HAP-1 (cell line): ENCODE measurements around the gene UTP25.
A peak's percentile ranks its signal among the peaks of the same experiment; 100 is the strongest.

ENCODE experiments used
- DNase-seq, 2 experiments: peaks; one replicate each; pipeline ENCODE4 v3.0.0-alpha.2; 2016 to 2020; ENCODE audit warnings: low spot score in 2 of 2
- H3K27me3 ChIP-seq: fragments of 250-450 bp; sonication (Bioruptor Pico); 2 replicates; pipeline ENCODE4 v1.5.1; 2020; ENCODE audit warnings: low read depth, mild to moderate bottlenecking, moderate library complexity
- H3K36me3 ChIP-seq: fragments of 250-450 bp; sonication (Bioruptor Pico); replicated peaks from 2 replicates; pipeline ENCODE4 v1.5.1; 2020; ENCODE audit warnings: mild to moderate bottlenecking
- H3K4me1 ChIP-seq: fragments of 250-450 bp; sonication (Bioruptor Pico); 2 replicates; pipeline ENCODE4 v1.5.1; 2020; ENCODE audit warnings: mild to moderate bottlenecking
- H3K4me3 ChIP-seq: fragments of 250-450 bp; sonication (Bioruptor Pico); 2 replicates; pipeline ENCODE4 v1.5.1; 2020; ENCODE audit warnings: mild to moderate bottlenecking, moderate library complexity
- H3K9me3 ChIP-seq: fragments of 250-450 bp; sonication (Bioruptor Pico); 2 replicates; pipeline ENCODE4 v1.5.1; 2020; ENCODE audit warnings: mild to moderate bottlenecking, moderate library complexity
- in situ Hi-C: fragments of 300-500 bp; cut with MboI; formaldehyde crosslinking; loops from 3 replicates; pipeline ENCODE4 v1.14.3; 2020; ENCODE audit warnings: low sequenced_read_pairs, inconsistent platforms, mixed read lengths

UTP25 gene

DNA sequence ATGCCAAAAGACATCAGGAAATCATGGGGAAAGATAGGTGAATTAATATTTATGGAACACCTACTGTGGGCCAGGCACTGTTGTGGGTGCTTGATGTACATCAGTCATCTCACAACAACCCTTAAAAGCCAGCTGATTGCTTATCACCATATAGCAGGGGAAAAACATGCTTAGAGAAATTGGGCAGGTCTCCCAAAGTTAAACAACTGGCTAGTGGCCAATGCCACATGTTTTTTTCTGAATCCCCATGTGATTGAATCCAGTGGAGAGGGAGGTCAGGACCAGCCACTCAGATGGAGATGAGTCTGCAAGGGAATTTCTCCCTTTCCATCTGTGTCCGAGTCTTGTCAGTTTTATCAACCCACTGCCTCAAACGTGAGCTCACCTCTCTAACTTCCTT, 33.5 kb downstream of the UTP25 start:
- Histone ChIP-seq H3K4me3 (no peak overlapping the region), H3K36me3 (no peaks in the 10 kb centered on the region), H3K4me1 (peaks cover 6% of the 10 kb centered on the region; the same call in 1 of the 2 replicates), H3K9me3 (no peaks in the 10 kb centered on the region; the same call in 1 of the 2 replicates), H3K27me3 (no peaks in the 10 kb centered on the region)
- in situ Hi-C loops = loop anchor here (10.0 to 25.0 kb wide), 3 partner anchors 124 to 451 kb away; no protein-coding TSS in a partner anchor
- no peak for DNase-seq

DNA sequence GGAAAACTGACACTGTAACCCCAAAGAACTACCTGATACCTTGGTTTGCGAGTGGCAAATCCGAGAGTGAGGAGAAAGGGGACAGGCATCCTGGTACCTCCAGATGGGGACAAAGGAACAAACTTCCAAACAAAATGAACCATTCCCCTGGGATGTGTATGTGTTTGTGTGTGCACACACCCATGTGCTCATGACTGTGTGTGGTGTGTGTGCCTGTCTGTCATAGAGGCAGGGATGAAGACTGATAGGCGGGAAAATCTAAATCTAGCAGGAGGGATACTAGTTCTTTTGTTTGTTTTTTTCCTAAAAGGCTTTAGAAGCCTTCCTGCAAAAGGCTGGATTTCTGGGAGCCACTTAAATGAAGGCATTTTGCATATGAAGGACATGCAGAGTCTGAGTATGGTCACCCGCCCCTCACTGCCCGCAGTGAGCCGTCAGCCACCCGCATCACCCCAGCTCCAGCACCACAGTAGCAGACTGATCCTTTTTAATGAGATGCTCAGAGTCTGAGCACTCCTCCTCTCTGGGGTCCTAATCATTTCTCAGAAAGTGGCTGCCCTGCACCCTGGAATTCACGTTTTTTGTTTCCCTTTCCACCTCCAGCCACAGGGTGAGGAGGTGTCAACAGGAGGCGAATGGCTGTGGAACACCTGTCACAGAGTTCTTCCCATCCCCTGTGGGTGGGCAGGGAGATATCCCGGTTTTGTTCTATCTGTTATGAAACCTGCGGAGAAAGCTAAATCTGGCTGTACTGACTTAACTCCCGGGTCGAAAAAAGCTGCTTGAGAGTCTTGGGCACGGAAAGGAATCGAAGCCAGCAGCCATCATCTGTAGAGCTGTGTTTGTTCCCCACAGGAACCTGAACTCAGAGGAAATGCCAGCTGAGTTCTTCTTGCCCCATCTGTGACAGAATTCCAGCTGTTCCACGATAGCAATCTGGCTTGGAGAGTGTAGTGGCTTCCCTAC, 34.9 kb downstream of the UTP25 start:
- Histone ChIP-seq H3K9me3 (no peaks in the 10 kb centered on the region; the same call in 1 of the 2 replicates), H3K27me3 (no peaks in the 10 kb centered on the region), H3K4me3 (no peak overlapping the region), H3K4me1 (peaks cover 6% of the 10 kb centered on the region; the same call in 1 of the 2 replicates), H3K36me3 (no peaks in the 10 kb centered on the region)
- in situ Hi-C loops = loop anchor here (10.0 to 25.0 kb wide), 3 partner anchors 122 to 450 kb away; no protein-coding TSS in a partner anchor
- peak; percentile 41 to 43 for DNase-seq

DNA sequence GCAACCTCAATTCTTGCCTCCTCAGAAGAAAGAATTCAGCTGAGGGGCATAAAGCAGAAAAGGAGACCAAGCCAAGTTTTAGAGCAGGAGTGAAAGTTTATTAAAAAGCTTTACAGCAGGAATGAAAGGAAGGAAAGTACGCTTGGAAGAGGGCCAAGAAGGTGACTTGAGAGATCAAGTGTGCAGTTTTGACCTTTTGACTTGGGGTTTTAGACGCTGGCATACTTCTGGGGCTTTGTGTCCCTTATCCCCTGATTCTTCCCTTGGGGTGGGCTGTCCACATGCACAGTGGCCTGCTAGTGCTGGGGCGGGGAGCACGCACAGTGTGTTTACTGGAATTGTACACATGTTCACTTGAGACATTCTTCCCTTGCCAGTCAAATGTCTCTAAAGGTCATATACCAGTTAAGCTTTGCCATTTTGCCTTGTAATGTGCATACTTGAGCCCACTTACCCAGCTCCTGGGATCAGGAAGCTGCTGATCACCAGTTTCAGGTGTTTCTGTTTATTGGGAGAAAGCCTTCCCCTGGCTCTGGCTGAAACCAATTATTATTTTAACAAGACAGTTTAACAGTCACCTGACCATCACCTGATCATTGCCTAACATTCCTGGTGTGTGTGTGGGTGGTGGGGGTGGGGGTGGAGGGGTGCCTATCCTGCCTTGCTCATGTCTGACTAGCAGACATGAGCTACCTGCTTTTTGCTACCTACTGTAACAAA, 36.2 kb downstream of the UTP25 start:
- Histone ChIP-seq H3K9me3 (no peaks in the 10 kb centered on the region; the same call in 1 of the 2 replicates), H3K27me3 (no peaks in the 10 kb centered on the region), H3K4me3 (no peak overlapping the region), H3K4me1 (peaks cover 6% of the 10 kb centered on the region; the same call in 1 of the 2 replicates), H3K36me3 (no peaks in the 10 kb centered on the region)
- no peak for DNase-seq
- in situ Hi-C loops = loop anchor here (10.0 to 25.0 kb wide), 3 partner anchors 121 to 448 kb away; no protein-coding TSS in a partner anchor

GRCh38 chr1:209866201-209866600, 38.4 kb downstream of the UTP25 start:
- in situ Hi-C loops = loop anchor here (10.0 to 25.0 kb wide), 3 partner anchors 119 to 446 kb away; no protein-coding TSS in a partner anchor

DNA sequence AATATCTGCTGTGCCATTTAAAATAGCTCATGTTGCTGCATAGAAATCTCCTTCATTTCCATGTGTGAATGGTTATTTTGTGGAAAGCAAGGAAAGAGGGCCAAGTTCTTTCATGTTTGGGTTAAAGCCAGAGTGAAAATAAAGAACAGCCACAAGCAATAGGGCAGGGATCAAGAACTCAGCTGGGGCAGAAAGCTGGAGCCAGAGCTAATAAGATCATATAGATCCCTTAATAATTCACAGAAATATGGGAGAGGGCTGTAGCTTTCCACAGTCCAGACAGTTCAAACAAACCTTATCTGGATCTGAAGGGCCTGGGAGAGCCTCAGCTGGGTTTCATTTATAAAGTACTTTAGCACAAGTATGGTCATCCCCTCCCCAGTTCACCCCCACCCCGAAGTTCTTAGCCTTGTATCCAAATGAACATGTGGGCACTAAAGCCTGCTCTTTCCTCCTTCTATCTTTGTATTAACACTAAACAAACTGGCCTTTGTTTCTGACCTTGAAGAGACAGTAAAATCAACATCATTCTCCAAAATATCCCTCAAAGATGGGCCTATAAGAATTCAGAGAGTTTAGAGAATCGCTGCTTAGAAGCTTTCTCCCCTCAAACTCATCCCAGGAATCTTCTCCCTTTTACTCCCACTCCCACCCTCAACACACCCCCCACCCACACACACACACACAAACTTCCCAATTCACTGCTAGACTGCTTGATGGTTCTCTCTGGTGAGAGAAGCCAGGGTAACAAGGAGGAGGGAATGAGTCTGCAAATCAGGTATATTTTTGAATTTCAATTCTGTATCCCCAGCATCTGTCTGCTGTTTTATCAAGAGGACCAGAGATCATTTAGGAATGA, 41.7 kb downstream of the UTP25 start:
- Histone ChIP-seq H3K36me3 (no peaks in the 10 kb centered on the region), H3K4me1 (peaks cover 4% of the 10 kb centered on the region; the same call in 1 of the 2 replicates), H3K4me3 (no peak overlapping the region), H3K27me3 (no peaks in the 10 kb centered on the region; the same call in 1 of the 2 replicates), H3K9me3 (no peaks in the 10 kb centered on the region; the same call in 1 of the 2 replicates)
- in situ Hi-C loops = loop anchor here (10.0 to 25.0 kb wide), 3 partner anchors 115 to 443 kb away; no protein-coding TSS in a partner anchor
- DNase-seq = no peak

More at GRCh38 chr1:209866201-209866600, 38.4 kb downstream of the UTP25 start:
- no peak for DNase-seq
- no peaks in the 10 kb centered on the region; the same call in 1 of the 2 replicates for H3K9me3 ChIP-seq
- H3K27me3 ChIP-seq = no peaks in the 10 kb centered on the region; the same call in 1 of the 2 replicates
- H3K4me3 ChIP-seq = no peak overlapping the region
- no peaks in the 10 kb centered on the region for H3K36me3 ChIP-seq
- H3K4me1 ChIP-seq = peaks cover 6% of the 10 kb centered on the region; the same call in 1 of the 2 replicates

DNA sequence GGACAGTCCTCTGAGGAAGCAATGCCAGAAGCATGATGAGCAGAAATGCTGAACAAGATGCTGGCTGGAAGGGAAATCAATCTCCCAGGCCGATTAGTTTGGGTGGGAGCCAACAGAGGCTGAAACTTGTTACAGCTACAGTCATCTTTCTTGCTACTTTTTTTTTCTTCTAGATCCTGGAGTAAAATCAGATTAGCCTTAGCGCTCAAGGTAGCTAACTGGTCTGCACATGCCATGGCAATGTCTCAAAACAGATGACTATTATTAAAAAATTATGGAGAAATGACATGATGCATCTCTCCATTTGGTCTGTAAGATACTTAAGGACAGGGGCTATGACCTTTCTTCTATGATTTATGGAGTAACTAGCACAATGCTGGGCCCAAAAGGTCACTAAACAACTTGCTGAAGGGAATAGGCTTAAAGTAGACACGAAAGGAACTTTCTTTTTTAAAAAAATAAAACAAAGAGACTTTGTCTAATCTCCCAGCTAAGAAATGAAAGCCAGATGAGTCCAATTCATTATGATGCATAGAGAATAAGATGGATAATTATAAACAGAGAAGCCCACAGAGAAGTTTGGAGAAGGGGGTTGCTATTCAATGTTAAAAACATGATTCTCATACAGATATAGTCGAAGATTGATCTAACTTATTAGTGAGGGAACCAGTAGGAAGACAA, 42.5 kb downstream of the UTP25 start:
- no peak for DNase-seq
- no peak overlapping the region for H3K4me3 ChIP-seq
- no peaks in the 10 kb centered on the region for H3K36me3 ChIP-seq
- in situ Hi-C loops = loop anchor here (25.0 kb wide), 2 partner anchors 267 to 442 kb away; no protein-coding TSS in a partner anchor
- no peaks in the 10 kb centered on the region; the same call in 1 of the 2 replicates for H3K27me3 ChIP-seq
- peaks cover 4% of the 10 kb centered on the region; the same call in 1 of the 2 replicates for H3K4me1 ChIP-seq
- no peaks in the 10 kb centered on the region; the same call in 1 of the 2 replicates for H3K9me3 ChIP-seq

GRCh38 chr1:209871006-209871405, 43.2 kb downstream of the UTP25 start:
- Histone ChIP-seq H3K36me3 (no peaks in the 10 kb centered on the region), H3K4me1 (peaks cover 4% of the 10 kb centered on the region; the same call in 1 of the 2 replicates), H3K9me3 (no peaks in the 10 kb centered on the region; the same call in 1 of the 2 replicates), H3K4me3 (no peak overlapping the region), H3K27me3 (no peaks in the 10 kb centered on the region; the same call in 1 of the 2 replicates)
- in situ Hi-C loops = loop anchor here (25.0 kb wide), 2 partner anchors 266 to 441 kb away; no protein-coding TSS in a partner anchor
- DNase-seq = no peak

- Histone ChIP-seq H3K4me1 (peaks cover 4% of the 10 kb centered on the region; the same call in 1 of the 2 replicates), H3K27me3 (no peaks in the 10 kb centered on the region; the same call in 1 of the 2 replicates), H3K4me3 (no peak overlapping the region), H3K36me3 (no peaks in the 10 kb centered on the region), H3K9me3 (no peaks in the 10 kb centered on the region; the same call in 1 of the 2 replicates)
- in situ Hi-C loops = loop anchor here (25.0 kb wide), 2 partner anchors 266 to 441 kb away; no protein-coding TSS in a partner anchor
- DNase-seq = no peak
These were observed 43.7 kb downstream of the UTP25 start for GRCh38 chr1:209871430-209871829.

GRCh38 chr1:209873067-209873799, 45.5 kb downstream of the UTP25 start:
- Histone ChIP-seq H3K4me3 (no peak overlapping the region), H3K27me3 (no peaks in the 10 kb centered on the region; the same call in 1 of the 2 replicates), H3K4me1 (peaks cover 4% of the 10 kb centered on the region; the same call in 1 of the 2 replicates), H3K9me3 (no peaks in the 10 kb centered on the region), H3K36me3 (no peaks in the 10 kb centered on the region)
- no peak for DNase-seq
- in situ Hi-C loops = loop anchor here (25.0 kb wide), 2 partner anchors 264 to 439 kb away; no protein-coding TSS in a partner anchor

GRCh38 chr1:209875515-209875914, 47.7 kb downstream of the UTP25 start:
- H3K36me3 ChIP-seq = no peaks in the 10 kb centered on the region
- in situ Hi-C loops = no loop called here
- H3K9me3 ChIP-seq = no peaks in the 10 kb centered on the region
- H3K27me3 ChIP-seq = peaks cover 5% of the 10 kb centered on the region; the same call in 1 of the 2 replicates
- peaks cover 4% of the 10 kb centered on the region; the same call in 1 of the 2 replicates for H3K4me1 ChIP-seq
- no peak overlapping the region for H3K4me3 ChIP-seq
- DNase-seq = no peak

GRCh38 chr1:209876078-209876800, 48.5 kb downstream of the UTP25 start:
- no peak for DNase-seq
- Histone ChIP-seq H3K36me3 (no peaks in the 10 kb centered on the region), H3K4me3 (no peak overlapping the region), H3K9me3 (no peaks in the 10 kb centered on the region), H3K27me3 (peaks cover 8% of the 10 kb centered on the region), H3K4me1 (peaks cover 4% of the 10 kb centered on the region; the same call in 1 of the 2 replicates)
- in situ Hi-C loops = no loop called here
